ENCODE results near the gene LHX2. TPM values are rescaled to one million over a fixed set of nuclear protein-coding genes. Genes with fewer than 3 reads are reported as not detected.
A peak's percentile ranks its signal among the peaks of the same experiment; 100 is the strongest.

The LHX2 gene
- total and polyA plus RNA-seq, 7 experiments from 2014 or later = not detected

- Mint-ChIP-seq H3K4me3 (no peak overlapping the region), H3K9me3 (peaks cover 0 to 6% (median 0%) of the 10 kb centered on the region in 11 donors), H3K36me3 (peaks cover 0 to 4% (median 0%) of the 10 kb centered on the region in 5 donors), H3K4me1 (peaks cover 0 to 20% (median 8%) of the 10 kb centered on the region in 7 donors), H3K27me3 (peaks cover 60 to 88% (median 70%) of the 10 kb centered on the region in 5 donors), H3K27ac (no peak overlapping the region)
- ChIA-PET POLR2A (no interaction called here), CTCF (no interaction called here)
- no peaks in the 10 kb centered on the region for H3K36me3 ChIP-seq (ENCODE audit: control insufficient read depth in 2 of 3, insufficient read depth in 3 of 3, low read length in 3 of 3)
- H3K27me3 ChIP-seq (ENCODE audit: control insufficient read depth in 2 of 2, insufficient read depth in 2 of 2, low read length in 2 of 2) = peaks cover 0 to 6% of the 10 kb centered on the region in 2 donors
- no peak for ATAC-seq
- no peak for DNase-seq
- peaks cover 0 to 5% of the 10 kb centered on the region in 2 donors for H3K4me1 ChIP-seq (ENCODE audit: control insufficient read depth in 2 of 2, insufficient read depth in 2 of 2, low read length in 2 of 2)
- no peaks in the 10 kb centered on the region for H3K9me3 ChIP-seq (ENCODE audit: control insufficient read depth in 2 of 3, low read length in 3 of 3)
- intact Hi-C loops (cut with micrococcal nuclease) = no loop called here
- no peak overlapping the region for H3K4me3 ChIP-seq (ENCODE audit: low read length)
- no peak overlapping the region for H3K27ac ChIP-seq (ENCODE audit: low read depth, low read length)
Observed at GRCh38 chr9:124038790-124039633, 27.4 kb downstream of the LHX2 start.

DNA sequence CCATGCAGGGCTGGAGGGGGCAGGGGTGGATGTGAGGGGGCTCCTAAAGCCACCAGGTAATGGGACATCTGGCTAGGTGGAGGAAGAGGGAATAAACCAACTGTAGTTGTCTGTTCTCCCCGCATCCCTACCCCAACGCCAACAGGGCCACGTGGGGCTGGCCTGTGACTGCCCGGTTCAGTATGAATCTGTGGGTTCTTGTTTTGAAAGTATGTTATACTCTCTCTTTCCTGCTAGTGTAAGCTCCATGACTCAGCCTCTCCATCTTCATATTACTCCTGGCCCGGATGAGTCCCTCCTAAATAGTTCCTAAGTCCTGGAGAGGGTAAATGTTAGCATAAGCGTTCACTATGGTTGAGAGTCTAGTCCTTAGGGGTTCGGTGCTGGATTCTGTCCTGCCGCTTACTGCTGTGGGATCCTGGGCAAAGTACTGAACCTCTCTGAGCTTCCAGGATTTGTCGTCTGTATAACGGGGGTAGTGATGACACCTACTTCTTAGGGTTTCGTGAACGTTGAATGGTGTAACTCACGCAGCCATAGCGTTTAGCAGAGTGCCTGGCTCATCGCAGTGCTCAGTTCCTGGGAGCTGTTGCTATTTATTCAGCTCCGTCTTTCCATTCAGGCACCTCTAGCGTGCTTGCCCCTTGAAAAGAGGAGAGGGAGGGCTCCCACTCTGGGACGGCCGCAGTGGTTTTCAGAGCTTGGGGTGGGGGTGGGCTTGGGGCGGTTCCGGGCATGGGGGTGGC, 28.8 kb downstream of the LHX2 start:
- ATAC-seq = no peak
- intact Hi-C loops (cut with micrococcal nuclease) = loop anchor here in 1 of 2 donors (5.0 kb wide), 1 partner anchor 638 kb away; no protein-coding TSS in a partner anchor
- no peaks in the 10 kb centered on the region for H3K9me3 ChIP-seq (ENCODE audit: control insufficient read depth in 2 of 3, low read length in 3 of 3)
- DNase-seq = no peak
- H3K4me1 ChIP-seq (ENCODE audit: control insufficient read depth in 2 of 2, insufficient read depth in 2 of 2, low read length in 2 of 2) = peaks cover 0 to 5% of the 10 kb centered on the region in 2 donors
- H3K27me3 ChIP-seq (ENCODE audit: control insufficient read depth in 2 of 2, insufficient read depth in 2 of 2, low read length in 2 of 2) = peaks cover 0 to 8% of the 10 kb centered on the region in 2 donors
- Mint-ChIP-seq H3K4me1 (peaks cover 0 to 25% (median 8%) of the 10 kb centered on the region in 7 donors), H3K27ac (no peak overlapping the region), H3K9me3 (peaks cover 0 to 6% (median 0%) of the 10 kb centered on the region in 11 donors), H3K36me3 (peaks cover 0 to 4% (median 0%) of the 10 kb centered on the region in 5 donors), H3K4me3 (peak overlapping the region in 7 of 10 donors; percentile 9 to 63 (median 37)), H3K27me3 (peaks cover 64 to 88% (median 73%) of the 10 kb centered on the region in 5 donors)
- no peaks in the 10 kb centered on the region for H3K36me3 ChIP-seq (ENCODE audit: control insufficient read depth in 2 of 3, insufficient read depth in 3 of 3, low read length in 3 of 3)
- no peak overlapping the region for H3K27ac ChIP-seq (ENCODE audit: low read depth, low read length)
- no peak overlapping the region for H3K4me3 ChIP-seq (ENCODE audit: low read length)
- ChIA-PET POLR2A (no interaction called here), CTCF (interaction anchor here (1.3 kb wide), 1 partner anchor 496 kb away, joined by 4 read pairs; no protein-coding TSS in a partner anchor)

DNA sequence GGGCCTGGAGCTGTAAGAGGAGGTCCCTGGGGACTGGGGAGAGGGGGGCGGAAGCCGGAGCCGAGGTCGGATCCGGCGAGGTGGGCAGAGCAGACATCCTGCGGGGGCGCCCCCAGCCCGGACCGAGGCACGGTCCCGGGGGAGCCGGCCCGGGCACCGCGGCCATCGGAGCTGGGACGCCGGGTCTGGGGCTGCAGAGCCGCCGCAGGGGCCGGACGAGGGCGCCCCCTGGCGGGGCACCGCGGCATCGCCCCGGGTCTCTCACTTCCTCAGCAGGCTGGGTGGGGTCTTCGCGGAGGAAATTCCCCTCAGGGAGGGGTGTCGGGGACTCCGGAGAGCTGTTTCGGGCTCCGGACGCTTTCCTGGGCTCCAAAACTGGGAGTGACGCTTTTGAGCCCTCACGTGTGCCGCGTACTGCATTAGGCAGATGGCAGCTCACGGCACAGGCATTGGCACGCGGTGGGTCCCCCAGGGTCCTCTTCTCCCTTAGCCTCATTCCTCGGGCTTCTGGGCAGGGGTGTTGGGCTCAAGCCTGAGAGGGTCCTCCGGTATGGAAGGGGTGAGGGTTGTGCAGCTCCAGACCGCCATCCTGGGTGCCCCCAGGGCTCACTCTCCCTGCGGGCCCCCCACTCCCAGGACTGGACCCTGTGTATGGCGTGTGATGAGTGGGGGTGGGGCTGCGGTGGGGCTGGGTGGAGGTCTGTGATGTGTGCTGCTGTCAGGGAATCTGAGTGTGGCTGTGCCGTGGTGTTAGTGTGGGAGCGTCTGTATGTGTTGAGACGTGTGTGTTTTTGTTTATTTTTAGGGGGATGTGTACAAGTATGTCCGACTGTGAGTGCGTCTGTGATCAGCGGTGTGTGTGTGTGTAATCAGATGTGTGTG, 29.6 kb downstream of the LHX2 start:
- H3K27me3 ChIP-seq (ENCODE audit: control insufficient read depth in 2 of 2, insufficient read depth in 2 of 2, low read length in 2 of 2) = peaks cover 0 to 8% of the 10 kb centered on the region in 2 donors
- H3K4me1 Mint-ChIP-seq = peaks cover 0 to 25% (median 8%) of the 10 kb centered on the region in 7 donors
- no peak overlapping the region for H3K4me3 ChIP-seq (ENCODE audit: low read length)
- ChIA-PET CTCF (interaction anchor here (0.6 to 1.3 kb wide), 2 partner anchors 167 to 497 kb away, joined by 3 to 4 read pairs; no protein-coding TSS in a partner anchor), POLR2A (no interaction called here)
- DNase-seq = peak in 7 of 9 donors; percentile 16 to 69 (median 38)
- intact Hi-C loops (cut with micrococcal nuclease) = loop anchor here (1.0 to 5.0 kb wide), 2 partner anchors 497 to 639 kb away; no protein-coding TSS in a partner anchor
- no peaks in the 10 kb centered on the region for H3K9me3 ChIP-seq (ENCODE audit: control insufficient read depth in 2 of 3, low read length in 3 of 3)
- no peak overlapping the region for H3K27ac ChIP-seq (ENCODE audit: low read depth, low read length)
- no peaks in the 10 kb centered on the region for H3K36me3 ChIP-seq (ENCODE audit: control insufficient read depth in 2 of 3, insufficient read depth in 3 of 3, low read length in 3 of 3)
- no peaks in the 10 kb centered on the region for H3K36me3 Mint-ChIP-seq
- peaks cover 0 to 5% of the 10 kb centered on the region in 2 donors for H3K4me1 ChIP-seq (ENCODE audit: control insufficient read depth in 2 of 2, insufficient read depth in 2 of 2, low read length in 2 of 2)
- peak; percentile 69 for ATAC-seq
- peaks cover 0 to 6% (median 0%) of the 10 kb centered on the region in 11 donors for H3K9me3 Mint-ChIP-seq
- H3K4me3 Mint-ChIP-seq = peak overlapping the region in 7 of 10 donors; percentile 48 to 77 (median 57)
- H3K27ac Mint-ChIP-seq = no peak overlapping the region
- H3K27me3 Mint-ChIP-seq = peaks cover 61 to 82% (median 70%) of the 10 kb centered on the region in 5 donors

DNA sequence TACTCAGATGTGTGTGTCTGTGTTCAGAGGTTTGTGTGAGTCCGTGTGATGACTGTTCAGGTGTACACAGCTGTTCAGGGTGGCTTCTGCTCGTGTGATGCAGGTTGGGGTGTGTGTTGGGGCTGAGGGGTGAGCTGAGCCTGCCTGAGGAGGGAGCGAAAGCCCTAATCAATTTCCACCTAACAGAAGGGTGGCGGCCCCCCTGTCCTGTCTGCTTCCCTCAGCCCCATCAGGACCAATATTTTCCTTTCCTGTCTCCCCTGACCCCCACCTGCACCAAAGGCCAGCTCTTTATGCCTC, 30.2 kb downstream of the LHX2 start:
- ChIA-PET POLR2A (no interaction called here), CTCF (interaction anchor here (0.6 kb wide), 1 partner anchor 166 kb away, joined by 3 read pairs; no protein-coding TSS in a partner anchor)
- no peak overlapping the region for H3K27ac ChIP-seq (ENCODE audit: low read depth, low read length)
- H3K27me3 ChIP-seq (ENCODE audit: control insufficient read depth in 2 of 2, insufficient read depth in 2 of 2, low read length in 2 of 2) = peaks cover 0 to 8% of the 10 kb centered on the region in 2 donors
- Mint-ChIP-seq H3K27ac (no peak overlapping the region), H3K4me3 (peak overlapping the region in 7 of 10 donors; percentile 21 to 77 (median 57)), H3K27me3 (peaks cover 63 to 83% (median 72%) of the 10 kb centered on the region in 5 donors), H3K4me1 (peaks cover 0 to 28% (median 8%) of the 10 kb centered on the region in 7 donors), H3K36me3 (no peaks in the 10 kb centered on the region), H3K9me3 (peaks cover 0 to 6% (median 0%) of the 10 kb centered on the region in 11 donors)
- no peaks in the 10 kb centered on the region for H3K36me3 ChIP-seq (ENCODE audit: control insufficient read depth in 2 of 3, insufficient read depth in 3 of 3, low read length in 3 of 3)
- no peak for ATAC-seq
- DNase-seq = no peak
- intact Hi-C loops (cut with micrococcal nuclease) = loop anchor here (1.0 to 5.0 kb wide), 2 partner anchors 497 to 639 kb away; no protein-coding TSS in a partner anchor
- no peaks in the 10 kb centered on the region for H3K9me3 ChIP-seq (ENCODE audit: control insufficient read depth in 2 of 3, low read length in 3 of 3)
- peaks cover 0 to 5% of the 10 kb centered on the region in 2 donors for H3K4me1 ChIP-seq (ENCODE audit: control insufficient read depth in 2 of 2, insufficient read depth in 2 of 2, low read length in 2 of 2)
- no peak overlapping the region for H3K4me3 ChIP-seq (ENCODE audit: low read length)

DNA sequence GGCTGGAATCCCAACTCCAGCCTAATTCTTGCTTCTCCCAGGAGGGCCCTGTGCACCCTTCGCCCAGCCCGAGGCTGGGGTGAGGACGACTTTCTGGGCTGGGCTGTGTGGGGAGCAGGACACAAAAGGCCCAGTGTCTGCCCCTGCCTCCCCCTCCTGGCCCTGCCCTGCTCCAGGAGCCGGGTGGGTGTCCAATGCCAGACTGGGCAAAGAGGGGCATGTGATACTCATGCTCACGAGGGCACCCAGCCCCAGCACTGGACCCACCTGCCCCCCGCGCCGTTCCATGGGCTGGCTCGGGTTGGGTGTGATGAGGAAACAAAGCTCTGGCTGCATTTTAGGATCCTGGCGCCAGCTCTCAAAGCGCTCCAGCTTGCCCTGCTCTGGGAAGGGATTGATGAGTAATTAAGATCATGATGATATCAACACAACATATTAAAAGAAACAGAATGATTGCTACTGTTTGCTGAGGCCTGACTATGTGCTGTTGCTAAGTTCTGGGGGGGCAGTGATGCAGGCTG, 30.7 kb downstream of the LHX2 start:
- CTCF ChIA-PET = no interaction called here
- peaks cover 0 to 6% (median 0%) of the 10 kb centered on the region in 11 donors for H3K9me3 Mint-ChIP-seq
- peak overlapping the region in 3 of 10 donors; percentile 22 to 57 (median 50) for H3K4me3 Mint-ChIP-seq

More for the DNA sequence above, 30.7 kb downstream of the LHX2 start:
- ATAC-seq = no peak
- Mint-ChIP-seq H3K27me3 (peaks cover 63 to 82% (median 74%) of the 10 kb centered on the region in 5 donors), H3K4me1 (peaks cover 0 to 28% (median 8%) of the 10 kb centered on the region in 7 donors), H3K36me3 (no peaks in the 10 kb centered on the region), H3K27ac (no peak overlapping the region)
- POLR2A ChIA-PET = no interaction called here
- intact Hi-C loops (cut with micrococcal nuclease) = loop anchor here in 1 of 2 donors (5.0 kb wide), 1 partner anchor 640 kb away; no protein-coding TSS in a partner anchor
- Histone ChIP-seq H3K27ac (ENCODE audit: low read depth, low read length) (no peak overlapping the region), H3K27me3 (ENCODE audit: control insufficient read depth in 2 of 2, insufficient read depth in 2 of 2, low read length in 2 of 2) (peaks cover 0 to 8% of the 10 kb centered on the region in 2 donors), H3K4me1 (ENCODE audit: control insufficient read depth in 2 of 2, insufficient read depth in 2 of 2, low read length in 2 of 2) (peaks cover 0 to 5% of the 10 kb centered on the region in 2 donors), H3K36me3 (ENCODE audit: control insufficient read depth in 2 of 3, insufficient read depth in 3 of 3, low read length in 3 of 3) (no peaks in the 10 kb centered on the region), H3K9me3 (ENCODE audit: control insufficient read depth in 2 of 3, low read length in 3 of 3) (no peaks in the 10 kb centered on the region), H3K4me3 (ENCODE audit: low read length) (no peak overlapping the region)
- no peak for DNase-seq
